ENCODE results near the gene OR52H1. TPM values are rescaled to one million over a fixed set of nuclear protein-coding genes. Genes with fewer than 3 reads are reported as not detected.
"Not testable (repeated sequence)": the region's sequence is repeated elsewhere in the genome, so short reads cannot be mapped to it uniquely, and the experiment has no call there.

Gene OR52H1
- polyA plus RNA-seq, result not detected

DNA sequence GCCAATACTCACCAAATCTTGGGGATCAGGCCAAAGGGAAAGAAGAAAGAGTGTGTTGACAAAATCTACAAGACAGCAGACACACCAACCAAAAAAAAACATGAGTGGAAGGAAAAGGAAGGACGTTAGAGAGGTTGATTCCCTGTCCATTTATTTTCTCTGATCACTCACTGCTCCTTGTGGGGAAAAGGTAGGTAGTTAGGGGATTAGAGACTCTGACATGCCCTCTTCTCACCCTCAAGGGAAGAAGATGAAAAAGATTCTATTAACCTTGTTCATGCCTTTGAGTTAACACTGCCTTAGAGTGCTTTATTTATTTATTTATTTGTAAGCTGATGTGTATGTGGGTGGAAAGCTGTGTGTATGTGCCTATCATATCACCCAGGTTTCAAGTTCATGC lies at the start of gene OR52H1:
OR52H1 (minus strand) TSS at position 101 of the 400 bp plus-strand sequence. CDS start 3,035 bp downstream, outside the sequence.
- 51 to 62% (median 55%) methylated on average over 1 of the region's 1 CpG for WGBS, 3 donors
- H3K27ac ChIP-seq (ENCODE audit: low read depth, low read length), result no peak within 1 kb of the TSS

DNA sequence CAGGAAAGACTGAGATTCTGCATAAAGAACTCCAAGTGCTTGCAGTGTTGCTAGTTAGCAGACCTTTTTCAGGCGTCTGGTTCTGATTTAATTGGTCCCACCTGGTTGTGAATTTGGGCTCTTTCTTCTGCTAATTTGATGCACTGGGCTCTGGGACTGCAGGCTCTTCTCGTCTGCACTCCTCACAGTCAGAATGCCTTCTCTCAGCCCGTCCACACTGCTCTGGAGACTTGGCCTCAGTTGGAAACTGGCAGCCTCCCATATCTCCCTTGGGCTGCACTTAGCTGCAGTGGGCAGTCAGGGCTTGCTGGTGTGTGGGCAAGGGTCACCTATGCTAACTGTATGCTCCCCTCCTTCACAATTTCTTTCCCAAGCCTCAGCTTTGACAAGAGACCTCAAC lies 49.6 kb upstream of the OR52H1 start:
- H3K27ac ChIP-seq (ENCODE audit: low read depth, low read length), result no peak overlapping the region
- 45 to 62% (median 51%) methylated on average over 3 of the region's 3 CpGs for WGBS, 3 donors

GRCh38 chr11:5596607-5597201 lies 48.4 kb upstream of the OR52H1 start, which contains the start of gene TRIM6:
Gene TRIM6 (plus strand): TSS chr11:5596637. CDS start chr11:5596898, 261 bp downstream.
- H3K27ac ChIP-seq (ENCODE audit: low read depth, low read length), result no peak within 1 kb of the TSS
- 6 to 10% (median 7%) methylated on average over 18 to 20 of the region's 20 CpGs for WGBS, 3 donors

DNA sequence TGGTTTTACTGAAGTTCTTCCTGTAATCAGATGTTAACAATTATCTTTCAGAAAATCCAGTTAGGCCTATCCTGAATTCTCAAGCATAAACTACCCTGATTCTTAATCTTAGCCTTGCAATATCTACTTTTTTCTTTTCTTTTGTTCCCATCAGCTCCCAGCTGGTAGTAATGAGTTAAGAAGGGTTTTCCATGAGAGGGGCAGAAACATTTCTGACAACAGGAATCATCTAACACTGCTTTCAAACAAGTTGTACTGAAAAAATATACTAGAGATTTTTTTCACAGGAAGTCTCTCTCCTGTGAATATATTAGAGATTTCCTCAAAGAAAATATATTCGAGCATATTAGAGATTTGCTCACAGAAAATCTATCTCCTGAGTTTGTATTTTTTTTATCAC lies 44.8 kb upstream of the OR52H1 start:
- no peak overlapping the region for H3K27ac ChIP-seq (ENCODE audit: low read depth, low read length)
- WGBS, 3 donors, result 22 to 59% (median 34%) methylated on average over 1 of the region's 1 CpG

- 84 to 90% (median 87%) methylated on average over 5 of the region's 5 CpGs for WGBS, 3 donors
- H3K27ac ChIP-seq (ENCODE audit: low read depth, low read length), result no peak overlapping the region
These were observed 44.3 kb upstream of the OR52H1 start for GRCh38 chr11:5592615-5593014.

GRCh38 chr11:5591613-5592012 lies 43.3 kb upstream of the OR52H1 start:
- 66 to 97% (median 66%) methylated on average over 3 of the region's 3 CpGs for WGBS, 3 donors
- H3K27ac ChIP-seq (ENCODE audit: low read depth, low read length), result no peak overlapping the region

DNA sequence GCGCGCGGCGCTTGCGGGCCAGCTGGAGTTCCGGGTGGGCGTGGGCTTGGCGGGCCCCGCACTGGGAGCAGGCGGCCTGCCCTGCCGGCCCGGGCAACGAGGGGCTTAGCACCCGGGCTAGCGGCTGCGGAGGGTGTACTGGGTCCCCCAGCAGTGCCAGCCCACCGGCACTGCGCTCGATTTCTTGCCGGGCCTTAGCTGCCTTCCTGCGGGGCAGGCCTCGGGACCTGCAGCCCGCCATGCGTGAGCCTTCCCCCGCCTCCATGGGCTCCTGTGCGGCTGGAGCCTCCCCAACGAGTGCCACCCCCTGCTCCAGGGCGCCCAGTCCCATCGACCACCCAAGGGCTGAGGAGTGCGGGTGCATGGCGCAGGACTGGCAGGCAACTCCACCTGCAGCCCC lies 41.6 kb upstream of the OR52H1 start:
- WGBS, 3 donors, result 95 to 98% (median 97%) methylated on average over 22 to 31 of the region's 31 CpGs
- H3K27ac ChIP-seq (ENCODE audit: low read depth, low read length), result not testable (repeated sequence)

GRCh38 chr11:5584458-5584857 lies 36.1 kb upstream of the OR52H1 start:
- not testable (repeated sequence) for H3K27ac ChIP-seq (ENCODE audit: low read depth, low read length)
- WGBS, 3 donors, result 72 to 92% (median 88%) methylated on average over 5 of the region's 5 CpGs

DNA sequence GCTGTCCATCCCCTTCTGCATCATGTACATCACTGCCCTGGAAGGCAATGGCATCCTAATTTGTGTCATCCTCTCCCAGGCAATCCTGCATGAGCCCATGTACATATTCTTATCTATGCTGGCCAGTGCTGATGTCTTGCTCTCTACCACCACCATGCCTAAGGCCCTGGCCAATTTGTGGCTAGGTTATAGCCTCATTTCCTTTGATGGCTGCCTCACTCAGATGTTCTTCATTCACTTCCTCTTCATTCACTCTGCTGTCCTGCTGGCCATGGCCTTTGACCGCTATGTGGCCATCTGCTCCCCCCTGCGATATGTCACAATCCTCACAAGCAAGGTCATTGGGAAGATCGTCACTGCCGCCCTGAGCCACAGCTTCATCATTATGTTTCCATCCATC lies 32.7 kb upstream of the OR52H1 start:
- 78 to 83% (median 81%) methylated on average over 4 of the region's 4 CpGs for WGBS, 3 donors
- H3K27ac ChIP-seq (ENCODE audit: low read depth, low read length), result no peak overlapping the region

DNA sequence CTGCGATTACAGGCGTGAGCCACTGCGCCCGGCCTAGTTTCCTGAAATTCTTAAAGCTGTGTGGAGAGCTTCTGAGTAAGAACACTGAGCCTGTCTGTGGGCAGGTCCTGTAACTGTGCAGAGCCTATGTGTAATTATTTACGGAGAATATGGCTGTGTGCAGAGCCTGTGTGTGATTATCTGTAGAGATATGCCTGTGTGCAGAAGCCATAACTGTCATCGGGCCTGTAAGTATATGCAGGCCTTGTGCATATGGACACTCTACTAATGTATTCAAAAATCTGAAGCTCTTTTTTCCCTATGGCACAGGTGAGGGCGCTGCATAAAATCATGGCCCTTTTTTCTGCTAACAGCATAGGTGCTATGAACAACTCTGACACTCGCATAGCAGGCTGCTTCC lies 32.2 kb upstream of the OR52H1 start, which contains the start of gene OR52B6:
OR52B6 (plus strand) TSS at position 301 of the 400 bp plus-strand sequence; CDS start at position 301, 0 bp downstream.
- 91 to 95% (median 91%) methylated on average over 8 of the region's 8 CpGs for WGBS, 3 donors
- no peak within 1 kb of the TSS for H3K27ac ChIP-seq (ENCODE audit: low read depth, low read length)

- no peak overlapping the region for H3K27ac ChIP-seq (ENCODE audit: low read depth, low read length)
These were observed 28.8 kb upstream of the OR52H1 start for GRCh38 chr11:5577101-5577500.

- WGBS, 3 donors, result 71 to 79% (median 77%) methylated on average over 4 of the region's 4 CpGs
These were observed 26.8 kb upstream of the OR52H1 start for GRCh38 chr11:5575152-5575551.

GRCh38 chr11:5574654-5575053 lies 26.3 kb upstream of the OR52H1 start:
- no peak overlapping the region for H3K27ac ChIP-seq (ENCODE audit: low read depth, low read length)
- WGBS, 3 donors, result 89 to 92% (median 92%) methylated on average over 2 of the region's 2 CpGs

More at GRCh38 chr11:5575152-5575551, 26.8 kb upstream of the OR52H1 start:
- H3K27ac ChIP-seq (ENCODE audit: low read depth, low read length), result no peak overlapping the region

- no peak overlapping the region for H3K27ac ChIP-seq (ENCODE audit: low read depth, low read length)
- WGBS, 3 donors, result 37 to 86% (median 49%) methylated on average over 1 of the region's 1 CpG
These were observed 16.1 kb upstream of the OR52H1 start for GRCh38 chr11:5564259-5565019.

GRCh38 chr11:5557751-5558150 lies 9.4 kb upstream of the OR52H1 start:
- 26 to 62% (median 61%) methylated on average over 3 of the region's 3 CpGs for WGBS, 3 donors
- no peak overlapping the region for H3K27ac ChIP-seq (ENCODE audit: low read depth, low read length)

DNA sequence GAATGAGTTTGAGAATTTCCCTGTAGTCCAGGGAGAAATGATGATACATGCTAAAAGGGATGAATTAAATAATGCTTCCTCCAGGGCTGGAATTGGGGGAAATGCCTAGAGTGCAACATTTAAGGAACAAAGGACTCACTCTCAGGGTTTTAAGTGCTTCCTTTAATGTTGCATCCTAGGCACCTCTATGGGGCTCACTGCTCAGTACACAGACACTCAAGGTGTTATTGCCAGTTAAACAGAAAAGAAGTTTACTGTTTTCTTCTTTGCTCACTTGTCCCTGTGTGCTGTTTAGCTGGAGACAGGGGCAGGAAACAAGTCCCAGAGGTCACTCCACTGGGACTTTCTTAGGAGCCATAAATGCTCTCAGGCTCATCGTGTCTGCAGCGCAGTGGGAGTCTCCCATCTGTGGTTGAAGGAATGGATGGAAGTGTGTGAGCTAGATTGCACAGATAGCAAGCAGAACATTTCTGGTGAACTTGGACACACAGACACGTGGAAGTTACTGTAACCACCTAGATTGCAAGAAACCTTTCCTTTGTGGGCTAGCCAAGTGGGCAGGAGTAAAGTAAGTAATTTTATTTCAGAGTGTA lies 8.4 kb upstream of the OR52H1 start:
- 56% methylated on average over 3 of the region's 3 CpGs for WGBS, 3 donors
- H3K27ac ChIP-seq (ENCODE audit: low read depth, low read length), result no peak overlapping the region

DNA sequence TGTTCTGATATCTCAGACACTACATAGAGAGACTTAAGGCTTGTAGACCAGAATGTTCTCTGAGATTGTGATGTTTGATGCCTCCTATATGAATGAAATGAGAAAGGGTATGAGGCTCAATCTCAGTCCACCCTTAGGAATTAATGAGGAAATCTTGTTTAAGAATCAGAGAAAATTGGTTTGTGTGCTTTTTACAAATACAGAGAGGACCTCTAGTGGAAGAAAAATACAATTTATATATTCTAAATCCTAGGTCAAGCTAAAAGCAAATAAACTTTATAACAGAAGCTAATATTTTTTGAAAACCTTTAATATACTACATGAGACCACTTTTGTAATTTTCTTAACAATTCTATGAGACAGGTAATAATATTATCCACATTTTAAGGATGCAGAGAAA lies 5.0 kb upstream of the OR52H1 start:
- H3K27ac ChIP-seq (ENCODE audit: low read depth, low read length), result no peak overlapping the region

GRCh38 chr11:5550440-5551095 lies 2.2 kb upstream of the OR52H1 start:
- WGBS, 3 donors, result 64 to 76% (median 73%) methylated on average over 5 of the region's 5 CpGs
- no peak overlapping the region for H3K27ac ChIP-seq (ENCODE audit: low read depth, low read length)

- no peak overlapping the region for H3K27ac ChIP-seq (ENCODE audit: low read depth, low read length)
- 93 to 96% (median 95%) methylated on average over 1 of the region's 1 CpG for WGBS, 3 donors
These were observed 358 bp downstream of the OR52H1 start for GRCh38 chr11:5547982-5548381.

All from adipose tissue (tissue), 3 donors.